ENCODE data around the gene SERPINB6.
"Not testable (repeated sequence)": the region's sequence is repeated elsewhere in the genome, so short reads cannot be mapped to it uniquely, and the experiment has no call there.

The SERPINB6 gene

DNA sequence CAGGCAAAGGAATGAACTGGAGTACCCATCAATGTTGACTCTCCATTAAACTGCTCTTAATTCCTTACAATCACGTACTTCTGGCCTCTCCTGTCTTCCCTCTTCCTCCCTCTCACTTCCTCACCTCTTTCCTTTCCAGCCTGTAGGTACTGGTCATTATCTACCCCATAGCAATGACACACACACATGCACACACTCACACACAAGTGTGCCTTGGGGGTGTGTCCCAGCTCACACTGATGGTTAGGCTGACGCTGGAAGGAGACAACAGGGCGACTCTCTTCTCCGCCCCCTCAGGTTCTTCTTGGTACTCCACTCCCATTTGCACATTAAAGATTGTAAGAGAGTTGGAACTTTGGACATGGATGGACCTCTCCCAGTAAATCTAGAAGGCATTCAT lies 54.3 kb downstream of the SERPINB6 start:
- no peak for DNase-seq (ENCODE audit: low read depth in 2 of 2, low spot score in 1 of 2)

DNA sequence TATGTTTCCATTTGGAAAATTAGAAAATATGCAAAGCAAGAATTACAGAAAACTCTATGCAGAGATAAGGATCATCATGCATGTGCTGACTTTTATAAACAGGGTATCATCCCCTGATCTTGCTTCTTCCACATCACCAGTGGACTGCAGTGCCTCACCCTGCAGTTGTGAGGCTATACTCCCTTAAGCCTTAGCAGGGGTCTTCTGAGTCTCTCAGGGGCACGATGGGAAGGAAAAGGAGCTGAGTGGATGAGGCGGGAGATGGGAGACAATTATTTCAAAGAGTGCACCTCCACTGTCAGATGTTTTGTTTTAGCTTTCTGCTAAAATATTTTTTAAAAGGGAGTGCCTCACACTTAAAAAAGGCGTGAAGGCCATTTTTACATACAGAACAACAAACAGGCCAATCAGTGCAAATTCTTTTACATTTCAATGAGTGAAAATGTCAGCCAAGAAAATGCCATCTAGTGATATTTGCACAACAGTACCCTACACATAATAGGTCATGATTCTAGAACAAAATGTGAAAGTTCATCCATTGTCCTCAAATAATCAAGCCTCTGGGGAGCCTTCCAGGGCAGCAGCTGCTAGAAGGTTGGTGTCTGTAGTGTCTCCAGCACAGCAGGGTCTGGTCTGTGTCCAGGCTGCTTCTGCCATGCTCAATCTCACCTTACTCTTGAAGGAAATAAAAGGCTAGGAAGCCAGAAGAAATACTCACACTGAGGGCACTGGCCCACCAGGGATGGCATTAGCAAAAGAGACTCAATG lies 55.0 kb downstream of the SERPINB6 start:
- no peak for DNase-seq (ENCODE audit: low read depth in 2 of 2, low spot score in 1 of 2)

DNA sequence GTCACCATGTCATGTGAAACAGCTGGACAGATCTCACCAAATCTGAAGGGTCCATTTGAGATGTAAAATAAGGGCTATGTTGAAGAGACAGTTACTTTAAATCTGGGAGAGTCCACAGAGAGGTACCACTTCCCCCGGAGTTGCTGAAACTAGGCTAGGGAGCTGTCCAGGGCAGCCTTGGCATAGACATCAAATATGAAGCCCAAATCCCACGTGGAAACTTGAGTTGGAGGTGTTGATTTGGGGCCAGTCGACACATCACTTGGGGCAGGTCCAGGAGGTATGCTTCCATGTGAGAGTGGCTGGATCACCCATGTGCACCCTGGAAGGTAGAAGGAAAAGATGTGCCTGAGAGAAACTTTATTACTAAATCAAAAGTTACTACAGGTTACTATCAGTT lies 56.2 kb downstream of the SERPINB6 start:
- no peak for DNase-seq (ENCODE audit: low read depth in 2 of 2, low spot score in 1 of 2)

DNA sequence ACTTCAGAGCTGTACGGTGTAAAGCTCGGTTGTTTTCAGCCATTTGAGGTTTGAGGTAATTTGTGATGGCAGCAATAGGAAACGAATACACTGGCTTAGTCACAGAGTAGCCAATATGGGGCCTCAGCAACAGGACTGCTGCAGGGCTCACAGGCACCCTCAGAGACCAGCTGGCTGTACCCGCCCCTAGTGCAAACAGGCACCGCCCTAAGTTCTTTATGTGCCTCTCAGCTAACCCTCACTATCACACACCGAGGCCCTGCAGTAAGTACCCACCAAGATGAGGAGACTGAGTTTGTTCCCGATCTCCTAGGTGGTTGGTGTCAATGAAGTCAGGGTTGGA lies 57.1 kb downstream of the SERPINB6 start:
- DNase-seq (ENCODE audit: low read depth in 2 of 2, low spot score in 1 of 2) = no peak

DNA sequence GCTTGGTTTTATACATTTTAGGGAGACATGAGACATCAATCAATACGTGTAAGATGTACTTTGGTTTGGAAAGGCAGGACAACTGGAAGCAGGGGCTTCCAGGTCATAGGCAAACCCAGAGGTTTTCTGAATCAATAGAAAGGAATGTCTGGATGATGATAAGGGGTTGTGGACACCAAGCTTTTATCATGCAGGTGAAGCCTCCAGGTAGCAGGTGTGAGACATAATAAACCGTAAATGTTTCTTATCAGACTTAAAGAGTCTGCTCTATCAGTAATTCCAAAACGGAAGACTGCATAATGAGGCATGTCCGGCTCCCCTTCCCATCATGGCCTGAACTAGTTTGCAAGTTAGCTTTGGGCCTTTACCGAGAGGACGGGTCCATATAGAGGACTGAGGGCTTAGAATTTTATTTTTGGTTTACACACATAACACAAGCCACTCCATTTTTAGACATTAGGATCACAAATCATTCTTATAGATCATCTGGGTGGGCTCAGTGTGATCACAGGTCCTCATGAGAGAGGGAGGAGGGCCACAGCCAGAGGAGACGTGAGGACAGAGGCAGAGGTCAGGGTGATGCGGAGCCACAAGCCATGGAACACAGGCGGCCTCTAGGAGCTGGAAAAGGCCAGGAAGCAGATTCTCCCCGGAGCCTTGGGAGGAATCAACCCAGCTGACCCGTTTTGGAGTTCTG lies 57.6 kb downstream of the SERPINB6 start:
- no peak for DNase-seq (ENCODE audit: low read depth in 2 of 2, low spot score in 1 of 2)

DNA sequence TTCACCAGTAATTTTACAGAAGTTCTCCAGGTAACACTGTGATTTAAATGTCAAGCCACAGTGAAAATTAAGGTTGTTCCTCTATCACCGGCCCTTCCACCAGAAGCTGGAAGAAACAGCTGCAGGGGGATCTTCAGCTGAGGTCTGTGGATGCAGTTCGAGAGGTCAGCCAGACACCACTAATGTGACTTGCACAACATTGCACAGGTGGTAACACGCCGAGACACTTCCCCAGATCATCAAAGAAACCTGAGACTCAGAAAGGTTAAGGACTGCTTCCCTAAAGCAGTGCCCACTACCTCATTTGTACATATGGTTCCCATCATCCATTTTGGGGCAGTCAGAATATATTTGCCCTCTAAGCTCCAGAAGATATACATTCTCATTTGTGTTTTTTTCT lies 60.2 kb downstream of the SERPINB6 start:
- DNase-seq (ENCODE audit: low read depth in 2 of 2, low spot score in 1 of 2) = no peak

DNA sequence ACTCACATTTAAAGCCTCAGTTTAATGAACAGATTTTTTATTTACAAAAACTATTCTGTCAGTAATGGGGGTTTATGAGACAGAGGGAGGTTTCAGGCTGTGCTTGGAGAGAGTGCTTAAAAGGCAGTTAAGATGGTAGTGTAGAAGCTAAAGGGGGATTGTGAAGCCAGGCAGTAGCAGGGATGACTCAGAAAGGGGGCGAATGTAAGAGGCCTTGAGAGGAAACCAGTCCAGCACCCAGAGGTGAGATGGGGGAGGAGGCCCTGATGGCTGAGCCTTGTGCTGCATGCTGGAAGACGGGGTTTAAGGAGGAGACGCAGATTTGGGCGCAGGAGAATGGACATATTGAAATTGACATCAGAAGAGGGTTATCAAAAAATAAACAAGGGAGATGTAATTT lies 61.6 kb downstream of the SERPINB6 start:
- DNase-seq (ENCODE audit: low read depth in 2 of 2, low spot score in 1 of 2) = no peak

DNA sequence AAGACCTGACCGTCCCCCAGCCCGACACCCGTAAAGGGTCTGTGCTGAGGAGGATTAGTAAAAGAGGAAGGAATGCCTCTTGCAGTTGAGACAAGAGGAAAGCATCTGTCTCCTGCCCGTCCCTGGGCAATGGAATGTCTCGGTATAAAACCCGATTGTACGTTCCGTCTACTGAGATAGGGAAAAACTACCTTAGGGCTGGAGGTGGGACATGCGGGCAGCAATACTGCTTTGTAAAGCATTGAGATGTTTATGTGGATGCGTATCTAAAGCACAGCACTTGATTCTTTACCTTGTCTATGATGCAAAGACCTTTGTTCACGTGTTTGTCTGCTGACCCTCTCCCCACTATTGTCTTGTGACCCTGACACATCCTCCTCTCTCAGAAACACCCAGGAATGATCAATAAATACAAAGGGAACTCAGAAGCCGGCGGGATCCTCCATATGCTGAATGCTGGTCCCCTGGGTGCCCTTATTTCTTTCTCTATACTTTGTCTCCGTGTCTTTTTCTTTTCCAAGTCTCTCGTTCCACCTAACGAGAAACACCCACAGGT lies 62.2 kb downstream of the SERPINB6 start:
- not testable (repeated sequence) for DNase-seq (ENCODE audit: low read depth in 2 of 2, low spot score in 1 of 2)

DNA sequence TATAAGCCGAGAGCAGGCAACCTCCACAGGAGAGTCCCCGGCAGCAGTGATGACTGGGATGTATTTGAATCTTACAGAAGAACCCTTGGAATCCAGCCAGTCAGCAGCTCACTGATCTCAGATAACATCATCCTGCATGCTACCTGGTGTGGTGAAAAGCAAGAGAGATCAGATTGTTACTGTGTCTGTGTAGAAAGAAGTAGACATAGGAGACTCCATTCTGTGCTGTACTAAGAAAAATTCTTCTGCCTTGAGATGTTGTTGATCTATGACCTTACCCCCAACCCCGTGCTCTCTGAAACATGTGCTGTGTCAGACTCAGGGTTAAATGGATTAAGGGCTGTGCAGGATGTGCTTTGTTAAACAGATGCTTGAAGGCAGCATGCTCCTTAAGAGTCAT lies 62.9 kb downstream of the SERPINB6 start:
- not testable (repeated sequence) for DNase-seq (ENCODE audit: low read depth in 2 of 2, low spot score in 1 of 2)

DNA sequence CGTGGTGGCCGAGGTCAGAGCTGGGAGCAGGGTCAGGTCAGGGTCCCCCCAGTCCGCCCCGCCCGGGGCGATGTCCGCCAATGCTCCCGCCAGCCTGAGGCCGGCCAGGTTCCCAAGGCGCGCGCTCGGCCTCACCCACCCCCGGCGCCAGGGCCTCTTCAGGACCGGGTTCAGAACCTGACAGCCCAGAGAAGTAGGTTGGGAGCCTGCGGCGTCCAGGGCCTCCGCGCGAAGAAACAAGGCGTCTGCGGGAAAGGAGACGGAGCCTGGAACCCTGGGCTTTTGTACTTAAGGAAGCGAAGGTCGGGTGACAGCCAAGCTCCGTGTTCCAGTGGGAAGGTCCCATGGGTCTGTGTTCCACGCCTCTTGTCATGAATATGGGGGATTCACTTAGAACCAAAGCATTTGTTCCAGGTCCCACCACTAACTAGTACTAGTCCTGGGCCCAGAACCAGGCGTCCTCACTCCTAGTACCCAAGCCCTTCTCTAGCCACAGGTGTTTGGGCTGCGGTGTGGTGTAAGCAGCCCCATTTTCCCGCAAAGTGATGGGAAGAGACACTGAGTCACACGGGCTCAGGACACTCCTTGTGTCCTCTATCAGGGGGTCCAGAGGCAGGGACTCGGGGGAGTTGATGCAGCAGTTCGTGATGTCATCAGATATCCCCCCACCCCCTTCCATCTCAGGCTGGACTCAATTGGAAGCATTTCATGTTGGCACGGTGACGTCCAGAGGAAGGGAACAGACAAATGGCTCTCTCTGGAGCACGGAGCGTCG lies 67.8 kb downstream of the SERPINB6 start:
- not testable (repeated sequence) for DNase-seq (ENCODE audit: low read depth in 2 of 2, low spot score in 1 of 2)

DNA sequence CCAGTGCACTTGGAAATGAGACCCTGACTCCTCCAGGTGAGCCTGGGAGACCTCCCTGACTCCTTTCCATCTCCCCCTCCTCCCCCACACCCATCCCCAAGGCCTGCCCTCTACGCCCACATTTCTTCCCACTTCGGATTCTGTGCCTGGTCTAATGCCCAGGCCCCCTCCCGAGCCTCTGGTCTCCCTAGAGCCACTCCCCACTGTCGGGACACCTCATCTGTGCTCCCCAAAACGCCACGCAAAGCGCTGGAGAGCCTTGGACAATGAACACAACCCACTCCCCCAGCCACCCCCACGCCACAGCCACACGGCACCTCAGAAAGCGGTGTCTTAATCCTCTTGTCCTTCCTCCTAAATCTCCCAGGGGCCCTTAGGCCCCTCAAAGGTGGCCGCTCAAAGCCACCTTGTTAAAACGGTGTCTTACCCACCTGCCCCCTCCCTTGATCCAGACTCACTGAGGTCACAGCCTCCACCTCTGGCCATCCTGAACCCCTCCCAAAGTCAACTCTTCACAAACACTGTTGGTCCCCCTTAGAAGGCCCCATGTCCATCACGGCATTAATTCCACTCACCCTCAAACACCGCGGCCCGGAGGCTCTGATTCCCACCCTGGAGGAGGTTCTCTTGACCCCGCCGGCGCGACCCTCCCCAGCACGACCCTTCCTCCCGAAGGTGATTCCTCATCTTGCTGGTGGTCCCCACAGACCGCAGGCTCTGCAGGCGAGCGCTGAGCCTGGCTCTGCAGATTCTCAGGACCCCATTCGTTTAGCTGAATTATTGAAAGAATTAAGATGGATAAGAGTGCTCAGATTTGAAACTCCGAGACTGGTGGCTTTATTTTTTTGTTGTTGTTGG lies 69.5 kb downstream of the SERPINB6 start:
- DNase-seq (ENCODE audit: low read depth in 2 of 2, low spot score in 1 of 2) = not testable (repeated sequence)

DNA sequence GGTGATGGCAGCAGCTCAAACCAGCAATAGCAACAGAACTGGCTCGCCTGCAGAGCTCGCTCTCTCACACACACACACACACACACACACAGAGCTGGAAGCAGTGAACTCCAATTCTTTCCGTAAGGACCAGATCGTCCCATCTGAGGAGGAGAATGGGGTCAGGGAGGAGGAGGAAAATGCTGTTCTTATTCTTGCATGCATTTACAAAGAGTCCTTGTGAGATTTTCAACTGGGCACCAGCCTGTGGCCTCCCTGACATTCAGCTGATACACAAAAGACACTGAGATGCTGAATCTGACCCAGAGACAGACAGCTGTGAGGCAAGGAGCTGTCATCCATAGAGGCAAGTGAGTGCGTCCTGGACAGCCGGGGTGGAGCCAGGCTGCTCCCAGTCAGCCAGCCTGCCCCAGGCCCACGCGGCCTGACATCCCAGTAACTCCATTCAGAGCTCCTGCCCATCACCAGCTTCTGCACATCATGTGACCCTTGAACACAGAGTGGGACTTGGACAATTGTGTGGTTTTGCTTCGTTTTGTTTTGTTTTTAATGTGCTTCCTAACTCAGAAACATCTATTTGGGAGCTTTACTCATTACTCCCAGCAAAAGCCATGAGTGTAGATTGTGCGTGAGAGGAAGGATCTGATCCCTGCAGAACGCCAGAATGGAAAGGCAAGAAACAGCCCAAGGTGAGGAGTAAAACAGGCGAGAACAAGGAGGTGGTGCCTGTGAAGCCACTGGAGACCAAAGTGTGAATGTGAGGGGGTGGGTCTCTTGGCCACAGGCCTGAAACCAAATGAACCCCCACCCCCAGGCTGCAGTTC lies 70.3 kb downstream of the SERPINB6 start:
- no peak for DNase-seq (ENCODE audit: low read depth in 2 of 2, low spot score in 1 of 2)

DNA sequence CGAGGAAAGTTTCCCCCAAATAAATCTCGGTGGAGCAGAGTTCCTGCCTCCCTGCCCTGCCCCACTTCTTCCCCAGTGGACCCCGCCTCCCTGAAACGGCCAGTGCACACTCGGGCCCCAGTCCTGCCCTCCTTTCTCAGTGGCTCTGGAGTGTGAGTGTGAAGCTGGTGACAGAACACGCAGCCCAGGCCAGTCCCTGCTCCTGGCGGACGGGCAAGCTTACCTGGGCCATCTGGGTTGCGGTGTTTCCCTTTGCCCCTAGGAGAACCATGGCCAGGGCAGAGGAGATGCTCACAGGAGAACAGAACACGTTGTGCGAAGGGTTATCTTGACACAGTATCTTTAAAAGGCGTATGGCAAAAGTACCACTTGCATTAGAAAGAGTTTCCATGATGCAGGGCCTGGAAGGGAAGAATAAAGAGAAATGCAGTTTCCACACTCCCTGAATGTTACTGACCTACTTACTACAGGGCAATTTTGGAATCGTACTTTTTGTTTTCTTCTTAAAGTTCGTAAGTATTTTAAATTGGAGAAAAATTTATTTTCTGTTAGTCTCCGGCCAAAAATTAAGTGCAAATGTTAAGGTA lies 71.1 kb downstream of the SERPINB6 start:
- DNase-seq (ENCODE audit: low read depth in 2 of 2, low spot score in 1 of 2) = no peak

DNA sequence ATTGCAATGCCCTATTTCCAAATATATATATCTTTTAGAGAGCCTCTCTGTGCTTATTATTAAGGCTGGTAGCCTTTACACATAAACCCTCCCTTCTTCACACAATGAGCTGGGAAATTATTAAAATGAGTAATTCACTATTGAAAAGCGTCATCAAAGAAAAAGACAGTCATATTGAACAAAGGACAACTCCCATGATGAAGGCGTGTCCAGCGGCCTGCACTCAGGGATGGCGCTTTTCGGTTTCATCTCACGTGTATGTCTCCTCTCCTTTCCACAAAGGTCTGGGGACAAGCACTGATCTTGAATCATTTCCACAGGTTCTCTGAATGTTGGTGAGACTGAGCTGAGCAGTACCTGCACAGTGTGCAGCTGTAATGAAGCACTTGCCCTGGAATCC lies 71.8 kb downstream of the SERPINB6 start:
- DNase-seq (ENCODE audit: low read depth in 2 of 2, low spot score in 1 of 2) = no peak
